ENCODE measurements around the gene KRT84. TPM values are rescaled to one million over a fixed set of nuclear protein-coding genes. Genes with fewer than 3 reads are reported as not detected.

KRT84 gene
- total RNA-seq, 1 donor from 2014 or later, result not detected

- DNase-seq (ENCODE audit: low spot score), result no peak
- peaks cover 8% of the 10 kb centered on the region for H3K27me3 Mint-ChIP-seq (ENCODE audit: insufficient read depth, low read depth)
- Histone ChIP-seq H2AFZ (replicated peaks) (no peak overlapping the region), H4K20me1 (ENCODE audit: low read depth) (no peaks in the 10 kb centered on the region), H3F3A (ENCODE audit: low read depth) (peaks cover 3% of the 10 kb centered on the region), H3K9ac (no peak overlapping the region), H3K4me3 (no peak overlapping the region), H3K36me3 (no peaks in the 10 kb centered on the region), H3K4me1 (no peaks in the 10 kb centered on the region), H3K27me3 (no peaks in the 10 kb centered on the region), H3K9me3 (ENCODE audit: low read depth) (no peaks in the 10 kb centered on the region), H3K79me2 (ENCODE audit: low read depth) (no peaks in the 10 kb centered on the region), H3K4me2 (no peak overlapping the region), H3K27ac (no peak overlapping the region)
- no peaks in the 10 kb centered on the region for H3K36me3 Mint-ChIP-seq
- no peak overlapping the region for H3K27ac Mint-ChIP-seq
- TF ChIP-seq EZH2 (IDR thresholded peaks at IDR 0.05) (no peak), CTCF (IDR thresholded peaks at IDR 0.05) (no peak), EZH2phosphoT487 (IDR thresholded peaks at IDR 0.05) (no peak)
- H3K4me3 Mint-ChIP-seq, result no peak overlapping the region
- no peaks in the 10 kb centered on the region for H3K9me3 Mint-ChIP-seq
- peaks cover 9% of the 10 kb centered on the region for H3K4me1 Mint-ChIP-seq
These were observed 48.1 kb upstream of the KRT84 start for GRCh38 chr12:52433501-52434080.

- Histone ChIP-seq H3K36me3 (no peaks in the 10 kb centered on the region), H2AFZ (replicated peaks) (no peak overlapping the region), H3F3A (ENCODE audit: low read depth) (peaks cover 3% of the 10 kb centered on the region), H3K4me3 (no peak overlapping the region), H3K9me3 (ENCODE audit: low read depth) (no peaks in the 10 kb centered on the region), H3K27ac (no peak overlapping the region), H3K9ac (no peak overlapping the region), H3K4me2 (no peak overlapping the region), H3K79me2 (ENCODE audit: low read depth) (no peaks in the 10 kb centered on the region), H4K20me1 (ENCODE audit: low read depth) (no peaks in the 10 kb centered on the region), H3K27me3 (no peaks in the 10 kb centered on the region), H3K4me1 (no peaks in the 10 kb centered on the region)
- Mint-ChIP-seq H3K4me1 (peaks cover 9% of the 10 kb centered on the region), H3K27ac (no peak overlapping the region), H3K4me3 (no peak overlapping the region), H3K27me3 (ENCODE audit: insufficient read depth, low read depth) (peaks cover 8% of the 10 kb centered on the region), H3K9me3 (no peaks in the 10 kb centered on the region), H3K36me3 (no peaks in the 10 kb centered on the region)
- DNase-seq (ENCODE audit: low spot score), result no peak
- TF ChIP-seq EZH2 (IDR thresholded peaks at IDR 0.05) (no peak), CTCF (IDR thresholded peaks at IDR 0.05) (no peak), EZH2phosphoT487 (IDR thresholded peaks at IDR 0.05) (no peak)
These were observed 47.2 kb upstream of the KRT84 start for GRCh38 chr12:52432559-52433207.

DNA sequence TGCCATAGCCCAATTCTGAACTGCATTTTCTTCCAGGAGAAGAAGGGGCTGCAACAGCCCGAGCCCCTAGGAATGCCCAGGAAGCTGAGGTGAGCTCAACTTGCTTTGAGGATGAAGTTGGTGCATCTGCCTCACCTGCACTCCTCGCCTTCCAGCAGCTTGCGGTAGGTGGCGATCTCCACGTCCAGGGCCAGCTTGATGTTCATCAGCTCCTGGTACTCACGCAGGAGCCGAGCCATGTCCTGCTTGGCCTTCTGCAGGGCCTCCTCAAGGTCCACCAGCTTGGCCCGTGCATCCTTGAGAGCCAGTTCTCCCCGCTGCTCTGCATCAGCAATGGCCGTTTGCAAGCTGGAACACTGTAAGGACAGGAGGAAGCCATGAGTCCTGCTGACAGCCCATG is 42.7 kb upstream of the KRT84 start:
- H3K27me3 Mint-ChIP-seq (ENCODE audit: insufficient read depth, low read depth), result peaks cover 7% of the 10 kb centered on the region

More for the DNA sequence above, 42.7 kb upstream of the KRT84 start:
- Mint-ChIP-seq H3K4me1 (no peaks in the 10 kb centered on the region), H3K27ac (no peak overlapping the region), H3K36me3 (no peaks in the 10 kb centered on the region), H3K9me3 (no peaks in the 10 kb centered on the region), H3K4me3 (no peak overlapping the region)
- Histone ChIP-seq H3K9ac (no peak overlapping the region), H3K9me3 (ENCODE audit: low read depth) (no peaks in the 10 kb centered on the region), H4K20me1 (ENCODE audit: low read depth) (no peaks in the 10 kb centered on the region), H3K79me2 (ENCODE audit: low read depth) (no peaks in the 10 kb centered on the region), H3K27ac (no peak overlapping the region), H3K27me3 (no peaks in the 10 kb centered on the region), H3K4me1 (peaks cover 5% of the 10 kb centered on the region), H3F3A (ENCODE audit: low read depth) (no peaks in the 10 kb centered on the region), H3K4me2 (no peak overlapping the region), H3K4me3 (no peak overlapping the region), H3K36me3 (no peaks in the 10 kb centered on the region), H2AFZ (replicated peaks) (no peak overlapping the region)
- no peak for DNase-seq (ENCODE audit: low spot score)
- TF ChIP-seq EZH2 (IDR thresholded peaks at IDR 0.05) (no peak), EZH2phosphoT487 (IDR thresholded peaks at IDR 0.05) (no peak), CTCF (IDR thresholded peaks at IDR 0.05) (no peak)

Data from neural progenitor cell (in vitro differentiated cells).